ENCODE results near the gene KRTAP10-12.

DNA sequence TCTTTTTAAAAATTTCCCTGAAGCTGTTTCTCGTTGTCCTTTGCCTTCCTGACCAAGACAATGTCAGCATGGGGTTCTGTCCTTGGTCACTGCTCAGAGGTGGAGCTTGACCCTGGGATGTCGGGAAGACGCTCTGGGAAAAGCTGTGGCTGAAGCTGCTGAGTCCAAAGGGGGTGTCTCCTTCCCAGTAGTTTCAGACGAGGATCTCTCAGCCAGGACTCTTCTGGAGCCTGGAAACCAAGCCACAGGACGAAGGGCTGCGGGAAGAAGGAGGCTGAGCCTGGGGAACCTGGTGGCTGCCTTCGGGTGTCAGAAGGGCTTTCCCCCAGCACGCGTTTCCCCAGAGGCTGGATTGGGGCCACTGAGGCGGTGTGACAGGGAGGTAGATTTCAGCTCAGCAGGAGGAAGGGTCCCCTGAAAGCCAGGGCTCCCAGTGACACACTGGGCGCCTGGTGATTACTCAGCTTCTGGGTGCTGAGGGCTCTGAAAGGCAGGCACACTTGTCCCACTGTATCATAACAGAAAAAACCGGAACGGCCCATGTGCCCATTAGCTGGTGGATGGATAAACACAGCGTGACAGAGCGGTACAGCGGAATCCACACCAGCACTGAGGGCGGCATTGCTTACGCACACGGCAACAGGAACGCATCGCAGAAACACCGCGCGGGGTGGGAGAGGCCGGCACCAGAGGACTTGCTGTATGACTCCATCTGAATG is 10.0 kb upstream of the KRTAP10-12 start:
- TF ChIP-seq POLR2AphosphoS5 (IDR thresholded peaks at IDR 0.05; ENCODE audit: borderline replicate concordance, low read depth, low read length) (no peak), EZH2 (IDR thresholded peaks at IDR 0.05) (no peak)

All from SK-N-MC (cell line).